Activated T-cell treated with anti-CD3 and anti-CD28 coated beads, Interleukin-2, amount 50 U/mL, for 4 hours (primary cell): ENCODE data around the gene WDR76. TPM values are rescaled to one million over a fixed set of nuclear protein-coding genes. Genes with fewer than 3 reads are reported as not detected.
"Not testable (repeated sequence)": the region's sequence is repeated elsewhere in the genome, so short reads cannot be mapped to it uniquely, and the experiment has no call there.

Source experiments
- ATAC-seq, 2 donors: fragments of 200-7000 bp; cut with Tn5 transposase; one replicate each; pipeline ENCODE4 v1.10.0; 2021
- DNase-seq: peaks from one replicate; pipeline ENCODE4 v3.0.0-alpha.2; 2020
- H3K27me3 Mint-ChIP-seq: one replicate; pipeline ENCODE4 v1.8.0; 2021; ENCODE audit warnings: low read depth, mixed read lengths
- H3K36me3 Mint-ChIP-seq: one replicate; pipeline ENCODE4 v1.8.0; 2022; ENCODE audit warnings: mixed read lengths; ENCODE audit not compliant: insufficient read depth
- H3K4me1 Mint-ChIP-seq: one replicate; pipeline ENCODE4 v1.8.0; 2021; ENCODE audit warnings: low read depth, mixed read lengths
- H3K4me3 Mint-ChIP-seq: one replicate; pipeline ENCODE4 v1.8.0; 2021; ENCODE audit warnings: mild to moderate bottlenecking, moderate library complexity, mixed read lengths
- H3K9me3 Mint-ChIP-seq: one replicate; pipeline ENCODE4 v1.8.0; 2021; ENCODE audit warnings: mixed read lengths
- total RNA-seq, 3 donors: library from RNA; stranded (reverse); gene quantifications; one replicate each; pipeline ENCODE4 v1.2.1, GENCODE V29; 2021

WDR76 gene
- total RNA-seq, 3 donors from 2014 or later = 37.1 to 44.8 (median 39.2) TPM

GRCh38 chr15:43800286-43801141 is 26.3 kb upstream of the WDR76 start, which contains the start of gene HYPK:
TSS of gene HYPK (plus strand) at chr15:43800599. CDS start at chr15:43800623, 24 bp downstream.
- H3K27me3 Mint-ChIP-seq = no peaks in the 10 kb centered on the region
- DNase-seq (peak; percentile 90), ATAC-seq (peak; percentile 100)
- H3K9me3 Mint-ChIP-seq = no peaks in the 10 kb centered on the region
- peak within 1 kb of the TSS; percentile 99 for H3K4me3 Mint-ChIP-seq
- H3K36me3 Mint-ChIP-seq = peaks cover 43% of the 10 kb centered on the region
- peaks cover 37% of the 10 kb centered on the region for H3K4me1 Mint-ChIP-seq

- H3K27me3 Mint-ChIP-seq, ATAC-seq, DNase-seq, H3K9me3 Mint-ChIP-seq, H3K4me3 Mint-ChIP-seq: not testable (repeated sequence)
- peaks cover 46% of the 10 kb centered on the region for H3K36me3 Mint-ChIP-seq
- H3K4me1 Mint-ChIP-seq = peaks cover 27% of the 10 kb centered on the region
These were observed 24.1 kb upstream of the WDR76 start for GRCh38 chr15:43802676-43803075.

GRCh38 chr15:43808435-43808950 is 18.3 kb upstream of the WDR76 start:
- ATAC-seq = no peak
- H3K9me3 Mint-ChIP-seq = no peaks in the 10 kb centered on the region
- H3K4me3 Mint-ChIP-seq = no peak overlapping the region
- peaks cover 9% of the 10 kb centered on the region for H3K4me1 Mint-ChIP-seq
- no peak for DNase-seq
- H3K27me3 Mint-ChIP-seq = no peaks in the 10 kb centered on the region
- peaks cover 37% of the 10 kb centered on the region for H3K36me3 Mint-ChIP-seq

GRCh38 chr15:43808960-43809678 is 17.7 kb upstream of the WDR76 start:
- Mint-ChIP-seq H3K9me3 (no peaks in the 10 kb centered on the region), H3K36me3 (peaks cover 36% of the 10 kb centered on the region), H3K4me1 (peaks cover 9% of the 10 kb centered on the region), H3K4me3 (no peak overlapping the region), H3K27me3 (no peaks in the 10 kb centered on the region)
- ATAC-seq (no peak), DNase-seq (no peak)

GRCh38 chr15:43815064-43815463 is 11.7 kb upstream of the WDR76 start:
- H3K9me3 Mint-ChIP-seq, ATAC-seq, DNase-seq, H3K4me3 Mint-ChIP-seq, H3K27me3 Mint-ChIP-seq: not testable (repeated sequence)
- Mint-ChIP-seq H3K4me1 (peaks cover 12% of the 10 kb centered on the region), H3K36me3 (peaks cover 20% of the 10 kb centered on the region)

- ATAC-seq (no peak), DNase-seq (no peak)
- H3K4me1 Mint-ChIP-seq = peaks cover 45% of the 10 kb centered on the region
- H3K36me3 Mint-ChIP-seq = peaks cover 6% of the 10 kb centered on the region
- H3K9me3 Mint-ChIP-seq = no peaks in the 10 kb centered on the region
- no peaks in the 10 kb centered on the region for H3K27me3 Mint-ChIP-seq
- H3K4me3 Mint-ChIP-seq = peak overlapping the region; percentile 66
These were observed 5.3 kb upstream of the WDR76 start for GRCh38 chr15:43821505-43821904.

- Mint-ChIP-seq H3K9me3 (no peaks in the 10 kb centered on the region), H3K4me3 (peak within 1 kb of the TSS; percentile 91), H3K4me1 (peaks cover 63% of the 10 kb centered on the region), H3K27me3 (no peaks in the 10 kb centered on the region), H3K36me3 (peaks cover 9% of the 10 kb centered on the region)
- DNase-seq (peak; percentile 85), ATAC-seq (peak; percentile 84 to 85)
These were observed 2.2 kb upstream of the WDR76 start, which contains the start of gene MFAP1 for GRCh38 chr15:43824302-43825246. TSS of gene MFAP1 (minus strand) at chr15:43824690. CDS start at chr15:43824569, 121 bp downstream.

- peaks cover 65% of the 10 kb centered on the region for H3K4me1 Mint-ChIP-seq
- H3K36me3 Mint-ChIP-seq, ATAC-seq, H3K9me3 Mint-ChIP-seq, H3K27me3 Mint-ChIP-seq, DNase-seq: not testable (repeated sequence)
- peak overlapping the region; percentile 85 for H3K4me3 Mint-ChIP-seq
These were observed 1.5 kb upstream of the WDR76 start for GRCh38 chr15:43825305-43825704.

- DNase-seq (no peak), ATAC-seq (no peak)
- H3K27me3 Mint-ChIP-seq = no peaks in the 10 kb centered on the region
- H3K9me3 Mint-ChIP-seq = no peaks in the 10 kb centered on the region
- peak overlapping the region; percentile 85 for H3K4me3 Mint-ChIP-seq
- peaks cover 63% of the 10 kb centered on the region for H3K4me1 Mint-ChIP-seq
- peaks cover 9% of the 10 kb centered on the region for H3K36me3 Mint-ChIP-seq
These were observed 734 bp upstream of the WDR76 start for GRCh38 chr15:43826029-43826507.

- DNase-seq (no peak), ATAC-seq (peak; percentile 32)
- no peaks in the 10 kb centered on the region for H3K9me3 Mint-ChIP-seq
- H3K4me3 Mint-ChIP-seq = peak overlapping the region; percentile 85
- peaks cover 10% of the 10 kb centered on the region for H3K36me3 Mint-ChIP-seq
- peaks cover 59% of the 10 kb centered on the region for H3K4me1 Mint-ChIP-seq
- H3K27me3 Mint-ChIP-seq = no peaks in the 10 kb centered on the region
These were observed 1.4 kb downstream of the WDR76 start for GRCh38 chr15:43828061-43828657.

- not testable (repeated sequence) for H3K9me3 Mint-ChIP-seq, ATAC-seq, DNase-seq, H3K27me3 Mint-ChIP-seq
- peaks cover 18% of the 10 kb centered on the region for H3K36me3 Mint-ChIP-seq
- peaks cover 45% of the 10 kb centered on the region for H3K4me1 Mint-ChIP-seq
- H3K4me3 Mint-ChIP-seq = peak overlapping the region; percentile 5
These were observed 3.2 kb downstream of the WDR76 start for GRCh38 chr15:43829951-43830540.

- not testable (repeated sequence) for H3K9me3 Mint-ChIP-seq, DNase-seq, ATAC-seq, H3K27me3 Mint-ChIP-seq, H3K4me3 Mint-ChIP-seq
- peaks cover 44% of the 10 kb centered on the region for H3K4me1 Mint-ChIP-seq
- H3K36me3 Mint-ChIP-seq = peaks cover 21% of the 10 kb centered on the region
These were observed 4.0 kb downstream of the WDR76 start for GRCh38 chr15:43830691-43831275.
